Keratinocyte (primary cell): ENCODE results near the gene MALL. TPM values are rescaled to one million over a fixed set of nuclear protein-coding genes. Genes with fewer than 3 reads are reported as not detected.
"Not testable (repeated sequence)": the region's sequence is repeated elsewhere in the genome, so short reads cannot be mapped to it uniquely, and the experiment has no call there.

Source experiments
- DNase-seq: peaks from one replicate; pipeline ENCODE4 v3.0.0-alpha.2; 2011; ENCODE audit warnings: low read depth, missing footprints, low spot score
- FAIRE-seq: peaks from 2 replicates; lab custom pipeline; 2011; peaks lifted over from hg19 to GRCh38; lab: Jason Lieb, UNC
- H2AFZ ChIP-seq: 2 replicates; pipeline ENCODE4 v1.6.0; 2012; ENCODE audit warnings: low read length, control low read depth, inconsistent platforms; ENCODE audit not compliant: control insufficient read depth
- H3K27ac ChIP-seq: 2 replicates; pipeline ENCODE4 v1.5.1; 2011; ENCODE audit warnings: low read length; ENCODE audit not compliant: control insufficient read depth, insufficient read depth
- H3K27me3 ChIP-seq: 3 replicates; pipeline ENCODE4 v1.6.0; 2011; ENCODE audit warnings: low read length; ENCODE audit not compliant: control insufficient read depth, insufficient read depth; ENCODE audit errors: extremely low read depth
- H3K36me3 ChIP-seq, 2 experiments: 2 replicates in 1 of 2; 3 replicates in 1 of 2; pipeline ENCODE4 v1.5.1; 2011; ENCODE audit warnings: low read length in 2 of 2, mild to moderate bottlenecking in 1 of 2; ENCODE audit not compliant: control insufficient read depth in 2 of 2, insufficient read depth in 2 of 2; ENCODE audit errors: extremely low read depth in 1 of 2
- H3K4me1 ChIP-seq: 3 replicates; pipeline ENCODE4 v1.5.1; 2011; ENCODE audit warnings: low read length; ENCODE audit not compliant: control insufficient read depth, insufficient read depth; ENCODE audit errors: extremely low read depth
- H3K4me2 ChIP-seq: 3 replicates; pipeline ENCODE4 v1.6.0; 2011; ENCODE audit warnings: low read depth, low read length; ENCODE audit not compliant: control insufficient read depth, insufficient read depth; ENCODE audit errors: extremely low read depth
- H3K4me3 ChIP-seq, 3 experiments: fragments of 200-600 bp in 1 of 3; sonication (generic) in 1 of 3; 2 replicates in 2 of 3; 3 replicates in 1 of 3; pipeline ENCODE4 v1.5.1; 2011 to 2016; ENCODE audit warnings: low read length in 3 of 3, mild to moderate bottlenecking in 3 of 3, control low read depth in 2 of 3, inconsistent platforms in 1 of 3, low read depth in 1 of 3, mixed read lengths in 1 of 3, mixed run types in 1 of 3, moderate library complexity in 1 of 3; ENCODE audit not compliant: control insufficient read depth in 2 of 3, insufficient read depth in 2 of 3; ENCODE audit errors: extremely low read depth in 1 of 3
- H3K79me2 ChIP-seq: 2 replicates; pipeline ENCODE4 v1.6.0; 2012; ENCODE audit warnings: low read length; ENCODE audit not compliant: control insufficient read depth, insufficient read depth
- H3K9ac ChIP-seq: 3 replicates; pipeline ENCODE4 v1.6.0; 2011; ENCODE audit warnings: low read length; ENCODE audit not compliant: control insufficient read depth, insufficient read depth; ENCODE audit errors: extremely low read depth
- H3K9me1 ChIP-seq: 3 replicates; pipeline ENCODE4 v1.6.0; 2011; ENCODE audit warnings: low read length; ENCODE audit not compliant: control insufficient read depth, insufficient read depth; ENCODE audit errors: extremely low read depth
- H3K9me3 ChIP-seq: 2 replicates; pipeline ENCODE4 v1.5.1; 2012; ENCODE audit warnings: low read depth, low read length; ENCODE audit not compliant: control insufficient read depth
- H4K20me1 ChIP-seq: 3 replicates; pipeline ENCODE4 v1.6.0; 2011; ENCODE audit warnings: low read length; ENCODE audit not compliant: control insufficient read depth, insufficient read depth; ENCODE audit errors: extremely low read depth
- dilution Hi-C: fragments of 300-500 bp; cut with MboI; formaldehyde crosslinking; loops from one replicate; pipeline ENCODE4 v1.7.0; 2020; ENCODE audit warnings: low sequenced_read_pairs; ENCODE audit not compliant: extremely low pct_ligation_motif_present
- polyA plus RNA-seq, 5 experiments: library from polyadenylated mRNA; depleted of rRNA in 3 of 5; stranded (reverse) in 3 of 5; stranded (forward) in 1 of 5; unstranded in 1 of 5; fragments of >200 nt; gene quantifications; 1 replicate in 1 of 5; 2 replicates in 3 of 5; 3 replicates in 1 of 5; pipeline versions ENCODE4 v1.2.1 to v1.2.3, GENCODE V29; 2011 to 2012; ENCODE audit warnings: missing spikeins in 2 of 5, low read depth in 1 of 5, low replicate concordance in 1 of 5

The MALL gene
- polyA plus RNA-seq, 1 donor (not counting 4 experiments of a cell fraction or from before 2014, with no cell fraction given), result 29.0 TPM

DNA sequence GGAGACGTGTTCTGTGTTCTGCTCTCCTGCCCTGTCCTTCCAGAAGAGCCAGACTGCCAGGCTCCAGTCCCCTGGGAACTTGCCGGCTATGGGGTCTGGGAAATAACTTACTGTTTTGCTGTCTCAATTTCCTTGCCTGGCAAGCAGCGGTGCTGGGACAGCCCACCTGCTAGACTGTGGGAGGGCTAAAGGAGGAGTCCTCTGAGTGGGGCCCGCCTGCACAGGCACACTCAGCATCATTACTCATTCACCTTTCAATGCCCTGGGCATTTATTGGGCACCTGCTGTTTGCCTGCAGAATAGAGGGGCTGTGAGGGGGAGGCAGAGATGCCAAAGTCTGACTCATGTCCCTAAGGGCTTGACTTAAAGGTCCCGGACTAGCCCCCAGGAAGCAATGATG lies 65.4 kb downstream of the MALL start:
- H3K27ac ChIP-seq, H3K9me1 ChIP-seq, H3K4me1 ChIP-seq, H4K20me1 ChIP-seq, H3K9me3 ChIP-seq, dilution Hi-C loops, H2AFZ ChIP-seq, H3K4me3 ChIP-seq, H3K79me2 ChIP-seq, H3K27me3 ChIP-seq, H3K9ac ChIP-seq, H3K4me2 ChIP-seq, DNase-seq, H3K36me3 ChIP-seq: not testable (repeated sequence)
- peak; percentile 81 for FAIRE-seq

DNA sequence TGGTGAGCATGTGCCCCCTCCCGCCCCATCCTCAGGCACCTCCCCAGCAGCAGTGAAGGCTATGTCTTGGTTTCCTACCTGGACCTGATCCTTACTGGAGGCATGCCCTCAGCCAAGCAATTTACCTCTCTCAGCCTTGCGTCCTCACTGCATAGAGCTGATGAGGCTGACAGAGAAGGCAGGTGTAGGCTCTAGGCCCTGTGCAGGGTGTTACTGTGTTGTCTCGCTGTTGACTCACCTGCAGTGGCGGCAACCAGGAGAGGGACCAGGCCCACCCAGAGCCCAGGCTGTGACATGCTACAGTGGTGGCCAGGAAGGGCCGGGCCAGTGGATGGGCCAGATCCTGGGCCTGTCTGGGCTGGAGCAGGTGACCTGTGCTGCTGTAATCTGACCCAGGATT lies 65.9 kb downstream of the MALL start:
- DNase-seq, H2AFZ ChIP-seq, H3K4me1 ChIP-seq, H3K9me1 ChIP-seq, H3K9me3 ChIP-seq, H3K27me3 ChIP-seq, H4K20me1 ChIP-seq, H3K27ac ChIP-seq, H3K9ac ChIP-seq, H3K4me2 ChIP-seq, FAIRE-seq, H3K4me3 ChIP-seq, dilution Hi-C loops, H3K79me2 ChIP-seq, H3K36me3 ChIP-seq: not testable (repeated sequence)

DNA sequence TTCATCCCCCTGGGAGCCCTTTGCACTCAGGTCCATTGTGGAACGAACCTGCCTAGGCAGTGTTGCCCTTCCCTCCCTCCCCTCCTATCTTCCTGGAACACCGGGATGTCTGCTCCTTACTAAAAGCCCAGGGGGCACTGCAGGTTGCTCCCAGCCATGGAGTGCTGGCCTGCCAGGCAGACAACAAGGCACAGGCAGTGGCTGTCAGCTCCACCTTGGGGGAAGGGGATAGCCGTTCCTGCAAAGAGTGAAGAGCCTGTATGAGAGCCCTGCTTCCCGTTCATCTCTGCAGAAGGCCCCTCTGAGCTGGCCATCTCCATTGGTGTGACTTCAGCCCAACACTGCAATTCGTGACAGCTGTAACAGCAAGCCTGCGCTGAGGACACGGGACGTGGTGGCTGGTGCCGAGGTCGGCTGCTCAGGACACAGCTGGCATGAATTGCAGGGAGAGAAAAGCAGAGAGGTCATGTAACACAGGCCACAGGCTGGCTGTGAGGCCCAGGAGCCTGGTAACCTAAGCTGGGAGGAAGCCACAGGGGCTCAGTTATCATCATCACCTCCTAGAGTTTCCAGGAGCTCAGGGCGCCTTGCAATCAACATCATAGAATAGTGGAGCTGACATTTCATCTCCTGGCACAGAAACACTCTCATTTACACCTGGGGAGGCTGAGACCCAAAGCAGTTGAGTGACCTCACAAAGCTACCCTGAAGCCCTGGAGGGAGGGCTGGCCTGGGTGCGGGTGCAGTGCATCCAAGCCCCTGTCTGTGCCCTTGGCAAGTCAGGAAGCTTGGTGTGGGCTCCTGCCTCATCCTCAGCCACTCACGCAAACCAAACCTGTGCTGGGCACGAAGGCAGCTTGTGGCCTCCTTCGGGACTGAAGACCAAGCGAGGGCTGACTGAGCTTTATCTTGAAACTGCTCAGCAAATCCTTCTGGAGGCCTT lies 67.1 kb downstream of the MALL start:
- DNase-seq, H3K4me3 ChIP-seq, H4K20me1 ChIP-seq, H3K4me1 ChIP-seq, FAIRE-seq, H2AFZ ChIP-seq, H3K9me3 ChIP-seq, dilution Hi-C loops, H3K9ac ChIP-seq, H3K27me3 ChIP-seq, H3K27ac ChIP-seq, H3K4me2 ChIP-seq, H3K79me2 ChIP-seq, H3K36me3 ChIP-seq, H3K9me1 ChIP-seq: not testable (repeated sequence)

DNA sequence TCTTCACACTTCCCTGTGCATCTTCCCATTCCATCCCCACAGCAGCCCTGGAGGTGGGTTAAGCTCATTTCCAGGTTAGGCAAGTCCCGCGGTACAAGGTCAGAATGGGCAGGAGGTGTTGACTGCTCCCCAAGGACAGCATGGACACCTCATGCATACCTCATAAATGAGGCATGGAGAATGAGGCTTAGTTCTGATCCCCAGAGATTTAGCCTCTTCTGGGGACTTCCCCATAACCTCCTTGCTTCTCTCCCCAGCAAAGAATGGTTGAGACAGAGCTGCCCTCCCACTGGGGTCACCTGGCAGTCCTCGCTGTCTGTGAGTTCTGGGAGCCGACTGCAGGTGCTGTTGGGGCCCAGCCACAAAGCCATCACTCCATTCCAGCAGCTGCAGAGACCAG lies 68.4 kb downstream of the MALL start:
- H3K4me3 ChIP-seq, dilution Hi-C loops, H3K4me1 ChIP-seq, H3K27ac ChIP-seq, H3K27me3 ChIP-seq, DNase-seq, H3K9me1 ChIP-seq, H3K9me3 ChIP-seq, H3K36me3 ChIP-seq, H3K4me2 ChIP-seq, H2AFZ ChIP-seq, H4K20me1 ChIP-seq, FAIRE-seq, H3K79me2 ChIP-seq, H3K9ac ChIP-seq: not testable (repeated sequence)
